ENCODE results near the gene ATP10A. TPM values are rescaled to one million over a fixed set of nuclear protein-coding genes. Genes with fewer than 3 reads are reported as not detected.

ATP10A gene
- polyA plus RNA-seq, 1 of the 3 experiments (the other 2 are of a cell fraction) = not detected

DNA sequence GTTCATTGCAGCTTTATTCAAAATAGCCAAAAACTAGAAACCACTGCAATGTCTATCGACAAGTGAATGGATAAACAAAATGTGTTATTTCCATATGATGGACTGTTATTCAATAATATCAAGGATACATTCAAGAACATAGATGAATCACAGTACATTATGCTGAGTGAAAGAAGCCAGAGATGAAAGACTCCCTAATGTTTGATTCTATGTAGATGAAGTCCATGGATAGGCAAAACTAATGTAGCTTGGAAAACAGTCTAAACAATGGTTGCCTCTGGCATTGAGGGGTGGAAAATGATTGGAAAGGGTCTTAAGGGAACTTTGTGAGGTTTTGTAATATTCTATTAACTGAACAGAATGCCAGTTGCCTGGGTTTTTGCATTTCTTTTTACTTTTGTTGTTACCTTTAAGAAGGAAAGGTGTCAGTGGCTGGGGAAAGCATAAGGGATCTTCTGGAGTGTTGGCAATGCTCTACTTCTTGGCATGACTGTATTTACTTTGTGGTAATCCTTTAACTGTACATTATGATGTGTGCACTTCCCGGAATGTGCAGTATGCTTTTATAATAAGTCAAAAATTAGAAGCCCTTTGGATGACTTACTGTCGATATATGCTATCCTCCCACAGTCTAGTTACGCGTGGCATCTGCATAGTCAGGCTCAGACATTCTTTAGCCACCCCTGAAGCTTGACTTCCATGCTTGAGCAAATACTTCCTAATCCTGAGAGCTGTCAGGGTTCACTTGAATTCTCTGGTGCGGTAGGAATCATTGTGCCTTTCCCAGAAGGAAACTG, 20.5 kb upstream of the ATP10A start:
- TF ChIP-seq EZH2phosphoT487 (IDR thresholded peaks at IDR 0.05; ENCODE audit: borderline replicate concordance, low read depth) = no peak
- no peak for TF ChIP-seq CHD2 (IDR thresholded peaks at IDR 0.05; ENCODE audit: low read length, partially characterized antibody)
- TF ChIP-seq SMC3 (IDR thresholded peaks at IDR 0.05; ENCODE audit: low read depth, low read length) = no peak
- TF ChIP-seq, protein P1, sequence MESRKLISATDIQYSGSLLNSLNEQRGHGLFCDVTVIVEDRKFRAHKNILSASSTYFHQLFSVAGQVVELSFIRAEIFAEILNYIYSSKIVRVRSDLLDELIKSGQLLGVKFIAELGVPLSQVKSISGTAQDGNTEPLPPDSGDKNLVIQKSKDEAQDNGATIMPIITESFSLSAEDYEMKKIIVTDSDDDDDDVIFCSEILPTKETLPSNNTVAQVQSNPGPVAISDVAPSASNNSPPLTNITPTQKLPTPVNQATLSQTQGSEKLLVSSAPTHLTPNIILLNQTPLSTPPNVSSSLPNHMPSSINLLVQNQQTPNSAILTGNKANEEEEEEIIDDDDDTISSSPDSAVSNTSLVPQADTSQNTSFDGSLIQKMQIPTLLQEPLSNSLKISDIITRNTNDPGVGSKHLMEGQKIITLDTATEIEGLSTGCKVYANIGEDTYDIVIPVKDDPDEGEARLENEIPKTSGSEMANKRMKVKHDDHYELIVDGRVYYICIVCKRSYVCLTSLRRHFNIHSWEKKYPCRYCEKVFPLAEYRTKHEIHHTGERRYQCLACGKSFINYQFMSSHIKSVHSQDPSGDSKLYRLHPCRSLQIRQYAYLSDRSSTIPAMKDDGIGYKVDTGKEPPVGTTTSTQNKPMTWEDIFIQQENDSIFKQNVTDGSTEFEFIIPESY (IDR thresholded peaks at IDR 0.05; ENCODE audit: borderline replicate concordance, low read depth) = no peak
- TF ChIP-seq GABPA (IDR thresholded peaks at IDR 0.05; ENCODE audit: low read depth) = no peak
- TF ChIP-seq FOSL2 (IDR thresholded peaks at IDR 0.05; ENCODE audit: borderline replicate concordance, low read depth) = no peak
- no peak for TF ChIP-seq YY1 (IDR thresholded peaks at IDR 0.05; ENCODE audit: low read depth)
- no peak for TF ChIP-seq FOXM1 (IDR thresholded peaks at IDR 0.05; ENCODE audit: low read depth)
- TF ChIP-seq, protein P2, sequence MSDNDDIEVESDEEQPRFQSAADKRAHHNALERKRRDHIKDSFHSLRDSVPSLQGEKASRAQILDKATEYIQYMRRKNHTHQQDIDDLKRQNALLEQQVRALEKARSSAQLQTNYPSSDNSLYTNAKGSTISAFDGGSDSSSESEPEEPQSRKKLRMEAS (IDR thresholded peaks at IDR 0.05; ENCODE audit: low read depth) = no peak
- no peak for TF ChIP-seq MXI1 (IDR thresholded peaks at IDR 0.05; ENCODE audit: low read depth, low read length)
- TF ChIP-seq, protein P3, sequence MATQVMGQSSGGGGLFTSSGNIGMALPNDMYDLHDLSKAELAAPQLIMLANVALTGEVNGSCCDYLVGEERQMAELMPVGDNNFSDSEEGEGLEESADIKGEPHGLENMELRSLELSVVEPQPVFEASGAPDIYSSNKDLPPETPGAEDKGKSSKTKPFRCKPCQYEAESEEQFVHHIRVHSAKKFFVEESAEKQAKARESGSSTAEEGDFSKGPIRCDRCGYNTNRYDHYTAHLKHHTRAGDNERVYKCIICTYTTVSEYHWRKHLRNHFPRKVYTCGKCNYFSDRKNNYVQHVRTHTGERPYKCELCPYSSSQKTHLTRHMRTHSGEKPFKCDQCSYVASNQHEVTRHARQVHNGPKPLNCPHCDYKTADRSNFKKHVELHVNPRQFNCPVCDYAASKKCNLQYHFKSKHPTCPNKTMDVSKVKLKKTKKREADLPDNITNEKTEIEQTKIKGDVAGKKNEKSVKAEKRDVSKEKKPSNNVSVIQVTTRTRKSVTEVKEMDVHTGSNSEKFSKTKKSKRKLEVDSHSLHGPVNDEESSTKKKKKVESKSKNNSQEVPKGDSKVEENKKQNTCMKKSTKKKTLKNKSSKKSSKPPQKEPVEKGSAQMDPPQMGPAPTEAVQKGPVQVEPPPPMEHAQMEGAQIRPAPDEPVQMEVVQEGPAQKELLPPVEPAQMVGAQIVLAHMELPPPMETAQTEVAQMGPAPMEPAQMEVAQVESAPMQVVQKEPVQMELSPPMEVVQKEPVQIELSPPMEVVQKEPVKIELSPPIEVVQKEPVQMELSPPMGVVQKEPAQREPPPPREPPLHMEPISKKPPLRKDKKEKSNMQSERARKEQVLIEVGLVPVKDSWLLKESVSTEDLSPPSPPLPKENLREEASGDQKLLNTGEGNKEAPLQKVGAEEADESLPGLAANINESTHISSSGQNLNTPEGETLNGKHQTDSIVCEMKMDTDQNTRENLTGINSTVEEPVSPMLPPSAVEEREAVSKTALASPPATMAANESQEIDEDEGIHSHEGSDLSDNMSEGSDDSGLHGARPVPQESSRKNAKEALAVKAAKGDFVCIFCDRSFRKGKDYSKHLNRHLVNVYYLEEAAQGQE (IDR thresholded peaks at IDR 0.05; ENCODE audit: low read depth, low read length) = no peak
- Histone ChIP-seq H3K9me2 (no peaks in the 10 kb centered on the region), H3K4me1 (ENCODE audit: control insufficient read depth in 1 of 2, insufficient read depth in 2 of 2, low read depth in 1 of 2, low read length in 1 of 2) (no peaks in the 10 kb centered on the region), H3K36me3 (replicated peaks in 1 of 2; ENCODE audit: control insufficient read depth in 1 of 2, insufficient read depth in 2 of 2, low read length in 1 of 2) (no peaks in the 10 kb centered on the region), H3K27ac (ENCODE audit: low read depth in 2 of 2, low read length in 1 of 2) (no peak overlapping the region), H3F3A (replicated peaks; ENCODE audit: insufficient read depth) (no peaks in the 10 kb centered on the region), H3K4me2 (no peak overlapping the region), H3K9ac (no peak overlapping the region), H4K20me1 (ENCODE audit: insufficient read depth) (no peaks in the 10 kb centered on the region), H2AFZ (ENCODE audit: low read depth) (no peak overlapping the region), H3K4me3 (ENCODE audit: low read depth in 2 of 2, low read length in 1 of 2) (no peak overlapping the region), H3K27me3 (ENCODE audit: insufficient read depth) (no peaks in the 10 kb centered on the region), H3K9me3 (no peaks in the 10 kb centered on the region), H3K79me2 (ENCODE audit: insufficient read depth) (no peaks in the 10 kb centered on the region)
- ChIA-PET CTCF (no interaction called here), POLR2A (no interaction called here)
- DNase-seq = no peak
- 40% methylated on average over 6 of the region's 6 CpGs for WGBS (ENCODE audit: low lambda C conversion rate)
